CD4-positive, alpha-beta T cell treated with Interleukin-17A for 4 hours (primary cell): ENCODE measurements around the gene PLCH2.

Experiments used
- DNase-seq: peaks from one replicate; pipeline ENCODE4 v3.0.0-alpha.2; 2020; ENCODE audit warnings: mixed read lengths

The PLCH2 gene

GRCh38 chr1:2530513-2531361 is 54.6 kb downstream of the PLCH2 start:
- peak; percentile 28 for DNase-seq

GRCh38 chr1:2532485-2533160 is 56.5 kb downstream of the PLCH2 start:
- no peak for DNase-seq

DNA sequence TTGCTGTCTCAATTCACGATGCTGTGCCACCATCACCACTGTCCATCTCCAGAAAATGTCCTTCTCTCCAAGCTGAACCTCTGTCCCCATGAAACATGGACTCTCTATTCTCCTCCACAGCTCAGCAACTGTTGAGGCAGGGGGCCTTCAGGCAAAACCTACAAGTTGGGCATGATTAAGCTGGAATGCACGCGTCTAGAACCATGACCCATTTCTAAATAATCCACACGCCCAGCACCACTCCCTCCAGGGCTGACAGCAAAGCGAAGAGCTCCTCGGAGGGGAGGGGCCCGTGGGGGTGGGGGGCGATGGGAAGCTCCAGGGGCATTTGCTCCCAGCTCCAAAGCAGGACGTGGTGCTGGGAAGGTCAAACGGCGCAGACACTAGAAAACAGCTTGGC is 57.3 kb downstream of the PLCH2 start:
- DNase-seq = no peak

GRCh38 chr1:2534315-2534686 is 58.2 kb downstream of the PLCH2 start:
- no peak for DNase-seq

DNA sequence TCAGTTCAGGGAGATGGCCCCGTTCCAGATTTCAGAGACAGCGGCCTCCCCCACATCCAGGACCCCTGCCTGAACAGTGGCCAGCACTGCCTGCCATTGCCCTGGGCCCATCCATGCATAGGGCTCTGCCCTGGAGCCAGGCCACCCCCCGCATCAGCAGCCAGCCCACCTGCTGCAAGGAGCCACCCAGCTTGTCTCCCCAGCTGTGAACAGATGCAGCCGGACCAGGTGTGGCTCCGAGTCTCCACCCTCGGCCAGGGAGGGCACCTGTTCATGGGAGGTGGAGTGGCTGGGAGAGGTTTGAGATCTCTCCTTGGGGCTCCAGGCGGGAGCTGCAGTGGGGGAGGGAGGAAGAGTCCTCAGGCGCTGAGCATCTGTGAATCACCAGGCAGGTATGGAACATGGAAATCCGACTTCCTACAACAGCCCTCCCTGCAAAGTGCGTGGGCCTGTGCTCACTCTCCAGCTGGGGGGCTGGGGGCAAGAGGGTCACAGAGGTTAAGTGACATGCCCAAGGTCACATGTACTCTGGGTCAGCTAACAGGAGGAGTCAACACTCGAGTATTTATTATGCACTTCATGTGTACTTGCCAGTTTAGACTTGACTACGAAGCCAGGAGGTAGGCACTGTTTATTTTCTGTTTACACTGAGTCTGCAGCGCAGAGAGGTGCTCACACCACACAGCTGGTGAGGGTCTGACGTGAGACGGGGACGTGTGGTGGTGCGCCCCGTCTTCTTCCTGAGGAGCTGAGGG is 58.8 kb downstream of the PLCH2 start:
- DNase-seq = no peak

DNA sequence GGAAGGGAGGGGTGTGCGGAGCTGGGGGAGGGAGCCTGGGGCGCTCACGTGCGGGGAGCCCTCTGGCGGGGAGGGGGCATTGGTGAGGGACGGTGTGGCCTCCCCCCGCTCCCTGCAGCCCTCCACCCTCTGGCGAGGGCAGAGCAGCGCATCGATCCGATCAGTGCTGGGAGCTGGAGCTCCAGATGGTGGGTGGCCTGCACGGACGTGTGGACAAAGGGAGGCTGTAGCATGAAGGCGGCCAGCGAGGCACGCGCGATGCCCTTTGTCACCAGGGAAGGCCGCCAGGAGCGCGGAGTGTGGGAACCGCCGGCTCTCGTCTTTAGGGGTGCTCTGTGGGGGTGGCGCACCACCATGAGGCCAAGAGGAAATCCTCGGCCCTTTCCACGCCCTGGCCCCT is 59.4 kb downstream of the PLCH2 start:
- no peak for DNase-seq

DNA sequence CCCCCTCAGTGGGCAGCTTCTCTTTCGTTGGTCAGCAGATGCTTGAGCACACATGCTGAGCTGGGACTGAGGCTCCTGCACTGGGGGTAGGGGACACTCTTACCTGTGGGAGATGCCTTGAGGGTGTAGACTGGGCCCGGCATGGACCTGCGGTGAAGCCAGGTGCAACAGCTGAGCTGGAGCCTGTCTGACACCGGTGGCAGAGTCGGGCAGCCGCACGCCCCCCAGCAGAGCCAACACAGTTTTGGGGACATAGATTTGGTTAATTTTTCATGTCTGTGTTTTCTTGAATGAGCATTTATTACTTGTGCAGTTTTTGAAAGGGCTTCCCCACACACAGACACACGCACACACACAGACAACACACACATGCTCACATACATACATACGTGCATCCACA is 59.9 kb downstream of the PLCH2 start:
- DNase-seq = no peak

- DNase-seq = no peak
Observed at GRCh38 chr1:2537784-2538115, 61.7 kb downstream of the PLCH2 start.

DNA sequence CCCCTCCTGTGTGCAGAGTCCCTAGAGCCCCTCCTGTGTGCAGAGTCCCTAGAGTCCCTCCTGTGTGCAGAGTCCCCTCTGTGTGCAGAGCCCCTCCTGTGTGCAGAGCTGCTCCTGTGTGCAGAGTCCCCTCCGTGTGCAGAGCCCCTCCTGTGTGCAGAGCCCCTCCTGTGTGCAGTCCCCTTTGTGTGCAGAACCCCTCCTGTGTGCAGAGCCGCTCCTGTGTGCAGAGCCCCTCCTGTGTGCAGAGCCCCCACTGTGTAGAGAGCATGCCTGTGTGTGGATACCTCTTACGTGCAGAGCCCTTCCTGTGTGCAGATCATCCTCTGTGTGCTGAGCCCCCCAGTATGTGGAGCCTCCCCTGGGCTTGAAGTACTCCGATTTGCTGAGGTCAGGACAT is 62.3 kb downstream of the PLCH2 start:
- DNase-seq = no peak

- no peak for DNase-seq
Observed at GRCh38 chr1:2538872-2539271, 62.8 kb downstream of the PLCH2 start.

DNA sequence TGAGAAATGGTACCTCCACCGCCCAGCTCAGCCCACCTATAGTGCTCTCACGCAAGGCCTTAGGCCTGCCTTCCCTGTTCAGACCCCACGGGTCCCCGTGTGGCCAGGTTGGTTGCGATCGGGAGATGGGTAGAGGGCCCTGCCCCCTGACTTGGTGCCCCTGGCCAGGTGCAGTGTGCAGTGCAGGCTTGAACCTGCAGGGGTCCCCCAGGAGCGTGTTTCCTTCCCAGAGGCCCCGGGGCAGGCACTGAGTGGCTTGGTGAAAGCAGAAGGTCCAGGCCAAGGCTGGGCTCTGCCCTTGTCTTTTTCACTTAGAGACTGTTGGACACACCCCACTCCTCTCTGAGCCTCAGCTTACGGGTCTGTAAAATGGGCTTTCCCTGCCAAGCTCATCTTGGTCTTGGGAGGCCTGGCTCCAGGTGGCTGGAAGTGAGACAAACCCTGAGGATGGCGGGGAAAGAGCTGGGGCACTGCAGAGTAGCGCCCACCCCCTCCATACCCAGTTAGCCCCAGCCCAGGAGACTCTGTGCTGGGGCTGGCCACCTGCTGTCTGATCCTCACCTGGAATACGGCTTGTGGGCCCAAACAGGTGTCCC is 63.3 kb downstream of the PLCH2 start:
- DNase-seq = peak; percentile 59

GRCh38 chr1:2540816-2541492 is 64.9 kb downstream of the PLCH2 start:
- DNase-seq = peak; percentile 44

GRCh38 chr1:2541619-2542245 is 65.6 kb downstream of the PLCH2 start:
- no peak for DNase-seq

DNA sequence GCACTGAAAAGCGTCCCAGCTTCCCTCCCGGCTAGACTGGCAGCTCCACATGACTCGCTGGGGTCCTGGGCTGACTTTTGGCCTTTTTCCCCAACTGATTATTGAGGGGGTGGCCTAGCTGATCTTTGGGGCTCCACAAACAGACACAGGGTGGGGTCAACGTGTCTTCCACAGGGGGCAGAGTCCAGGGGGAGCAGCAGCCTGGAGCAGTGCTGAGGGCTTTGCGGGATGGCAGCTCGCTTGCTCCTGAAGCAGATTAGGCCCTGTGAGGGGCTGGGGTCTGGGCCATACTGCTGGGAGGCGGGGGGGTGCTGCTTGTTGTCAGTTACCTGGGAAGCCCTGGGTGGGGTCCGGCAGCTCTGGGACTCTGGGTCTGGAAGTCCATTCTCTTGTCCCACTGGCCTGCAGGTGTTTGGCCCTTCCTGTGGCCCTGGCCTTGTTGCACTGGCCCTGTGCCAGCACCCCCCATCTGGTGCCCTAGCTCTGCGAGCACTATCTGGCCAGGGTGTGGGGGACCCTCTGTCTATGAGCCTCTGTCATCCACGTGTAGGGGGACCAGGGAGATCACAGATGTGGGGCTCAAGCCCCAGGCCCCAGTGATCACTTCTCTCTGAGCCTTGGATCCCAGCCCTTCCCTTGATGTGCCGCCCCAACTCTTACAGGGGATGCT is 66.3 kb downstream of the PLCH2 start:
- no peak for DNase-seq

- DNase-seq = peak; percentile 70
Observed at GRCh38 chr1:2543543-2544092, 67.5 kb downstream of the PLCH2 start.

- DNase-seq = no peak
Observed at GRCh38 chr1:2544093-2544874, 68.2 kb downstream of the PLCH2 start.

DNA sequence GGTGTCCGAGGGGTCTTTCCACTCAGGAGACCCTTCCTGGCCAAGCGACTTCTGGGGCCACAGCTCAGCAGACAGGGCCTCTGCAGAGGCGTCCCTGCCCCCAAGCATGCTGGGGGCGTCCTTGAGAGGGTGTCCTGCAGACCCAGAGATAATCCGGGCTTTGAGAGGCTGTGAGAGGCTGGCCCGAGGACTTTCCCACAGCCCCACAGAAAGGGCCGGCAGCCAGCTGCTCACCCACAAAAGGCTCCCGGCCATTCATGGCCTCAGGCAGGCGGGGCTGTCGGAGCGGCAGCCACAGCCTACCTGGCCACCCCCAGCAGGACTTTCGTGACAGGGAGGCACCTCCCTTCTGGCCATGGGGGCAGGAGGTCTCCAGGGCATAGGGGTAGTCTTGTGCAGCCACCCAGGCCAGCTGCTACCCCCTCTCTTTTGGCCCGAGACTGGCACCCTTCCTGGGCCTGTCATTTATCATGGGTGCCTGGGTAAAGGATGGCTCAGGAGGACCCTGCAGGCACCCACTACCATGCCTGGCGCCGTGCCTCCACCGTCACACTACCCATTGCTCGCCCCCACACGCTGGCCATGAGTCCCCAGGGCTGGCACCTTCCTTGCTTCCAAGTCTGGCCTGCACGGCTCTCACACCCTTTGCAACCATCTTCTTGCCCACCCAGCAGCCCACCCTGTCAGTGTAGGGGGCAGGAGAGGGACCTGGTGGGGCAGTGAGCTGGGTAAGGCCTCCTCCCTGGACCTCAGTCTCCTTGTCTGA is 69.0 kb downstream of the PLCH2 start:
- no peak for DNase-seq

DNA sequence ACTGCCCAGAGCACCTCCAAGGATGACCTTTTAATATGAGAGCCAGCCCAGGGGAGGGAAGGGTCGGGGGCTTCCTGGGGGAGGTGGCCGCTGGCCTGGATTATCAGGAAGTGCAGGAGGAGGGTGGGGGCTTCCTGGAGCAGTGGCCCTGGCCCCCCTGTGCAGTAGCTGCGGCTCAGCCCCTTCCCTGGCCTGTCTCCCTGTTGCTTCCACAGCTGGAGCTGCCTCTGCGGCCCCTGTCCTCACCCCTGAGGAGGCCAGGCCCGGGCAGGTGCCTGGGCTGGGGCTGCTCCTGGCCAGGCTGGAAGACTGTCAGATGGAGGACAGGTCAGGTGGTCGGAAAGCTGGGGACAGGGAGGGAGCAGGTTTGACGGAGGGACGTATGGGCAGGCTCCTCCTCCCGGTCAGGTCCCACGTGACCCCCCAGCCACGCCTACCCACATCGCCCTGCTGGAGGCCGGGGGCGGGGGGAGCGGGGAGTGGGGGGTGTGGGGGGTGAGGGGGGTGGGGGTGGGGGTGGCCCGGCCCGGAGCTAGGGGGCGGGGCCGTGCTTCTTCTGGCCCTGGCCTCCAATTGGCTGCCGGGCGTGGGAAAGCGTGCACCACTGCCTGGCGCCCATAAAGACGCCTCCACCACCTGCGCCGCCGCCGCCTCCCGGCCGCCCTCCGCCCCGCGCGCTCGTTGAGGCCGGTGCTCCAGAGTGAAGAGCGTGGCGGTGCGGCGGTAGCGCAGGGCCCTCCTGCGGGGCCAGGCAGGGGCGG is 69.8 kb downstream of the PLCH2 start:
- peak; percentile 96 for DNase-seq
